MG63 (cell line): ENCODE measurements around the gene RPH3AL. TPM values are rescaled to one million over a fixed set of nuclear protein-coding genes. Genes with fewer than 3 reads are reported as not detected.
"Not testable (repeated sequence)": the region's sequence is repeated elsewhere in the genome, so short reads cannot be mapped to it uniquely, and the experiment has no call there.

ENCODE experiments used
- DNase-seq: peaks from one replicate; pipeline ENCODE4 v3.0.0-alpha.2; 2020
- H3K27me3 ChIP-seq: fragments of 250-450 bp; sonication (Bioruptor Pico); 2 replicates; pipeline ENCODE4 v1.5.1; 2020; ENCODE audit warnings: mild to moderate bottlenecking, moderate library complexity
- H3K36me3 ChIP-seq: fragments of 250-450 bp; sonication (Bioruptor Pico); 2 replicates; pipeline ENCODE4 v1.5.1; 2020; ENCODE audit warnings: mild to moderate bottlenecking, moderate library complexity
- H3K4me3 ChIP-seq: fragments of 250-450 bp; sonication (Bioruptor Pico); 2 replicates; pipeline ENCODE4 v1.5.1; 2020; ENCODE audit warnings: mild to moderate bottlenecking, moderate library complexity
- H3K9me3 ChIP-seq: fragments of 250-450 bp; sonication (Bioruptor Pico); 2 replicates; pipeline ENCODE4 v1.5.1; 2020; ENCODE audit warnings: mild to moderate bottlenecking, moderate library complexity
- total RNA-seq: library from RNA; depleted of rRNA; stranded (reverse); fragments of >200 nt; shearing (Covaris generic); gene quantifications from 2 replicates; pipeline ENCODE4 v1.2.3, GENCODE V29; 2014; ENCODE audit warnings: low replicate concordance

The RPH3AL gene
- total RNA-seq, 1 experiment from 2014 or later = 2.3 TPM

- Histone ChIP-seq H3K9me3 (no peaks in the 10 kb centered on the region), H3K36me3 (no peaks in the 10 kb centered on the region), H3K4me3 (no peak overlapping the region), H3K27me3 (no peaks in the 10 kb centered on the region)
- no peak for DNase-seq
These were observed 116.6 kb downstream of the RPH3AL start for GRCh38 chr17:235831-236640.

DNA sequence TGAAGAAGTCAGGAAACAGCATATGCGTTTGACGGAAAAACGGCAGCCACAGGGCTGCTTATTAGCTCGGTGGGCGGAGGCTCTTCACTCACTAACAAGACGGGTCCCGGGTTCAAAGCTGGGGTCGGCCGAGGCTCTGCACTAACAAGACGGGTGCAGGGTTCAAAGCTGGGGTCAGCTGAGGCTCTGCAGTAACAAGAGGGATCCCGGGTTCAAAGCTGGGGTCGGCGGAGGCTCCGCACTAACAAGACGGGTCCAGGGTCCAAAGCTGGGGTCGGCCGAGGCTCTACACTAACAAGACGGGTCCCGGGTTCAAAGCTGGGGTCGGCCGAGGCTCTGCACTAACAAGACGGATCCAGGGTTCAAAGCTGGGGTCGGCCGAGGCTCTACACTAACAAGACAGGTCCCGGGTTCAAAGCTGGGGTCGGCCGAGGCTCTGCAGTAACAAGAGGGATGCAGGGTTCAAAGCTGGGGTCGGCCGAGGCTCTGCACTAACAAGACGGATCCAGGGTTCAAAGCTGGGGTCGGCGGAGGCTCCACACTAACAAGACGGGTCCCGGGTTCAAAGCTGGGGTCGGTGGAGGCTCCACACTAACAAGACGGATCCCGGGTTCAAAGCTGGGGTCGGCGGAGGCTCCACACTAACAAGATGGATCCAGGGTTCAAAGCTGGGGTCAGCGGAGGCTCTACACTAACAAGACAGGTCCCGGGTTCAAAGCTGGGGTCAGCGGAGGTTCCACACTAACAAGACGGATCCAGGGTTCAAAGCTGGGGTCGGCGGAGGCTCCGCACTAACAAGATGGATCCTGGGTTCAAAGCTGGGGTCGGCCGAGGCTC, 117.4 kb downstream of the RPH3AL start:
- not testable (repeated sequence) for H3K4me3 ChIP-seq, H3K9me3 ChIP-seq, H3K36me3 ChIP-seq, H3K27me3 ChIP-seq, DNase-seq

- not testable (repeated sequence) for DNase-seq, H3K36me3 ChIP-seq, H3K27me3 ChIP-seq, H3K4me3 ChIP-seq, H3K9me3 ChIP-seq
These were observed 118.2 kb downstream of the RPH3AL start for GRCh38 chr17:234163-234993.

GRCh38 chr17:233473-233941, 119.1 kb downstream of the RPH3AL start:
- Histone ChIP-seq H3K27me3 (no peaks in the 10 kb centered on the region), H3K36me3 (no peaks in the 10 kb centered on the region), H3K9me3 (no peaks in the 10 kb centered on the region), H3K4me3 (no peak overlapping the region)
- DNase-seq = no peak

DNA sequence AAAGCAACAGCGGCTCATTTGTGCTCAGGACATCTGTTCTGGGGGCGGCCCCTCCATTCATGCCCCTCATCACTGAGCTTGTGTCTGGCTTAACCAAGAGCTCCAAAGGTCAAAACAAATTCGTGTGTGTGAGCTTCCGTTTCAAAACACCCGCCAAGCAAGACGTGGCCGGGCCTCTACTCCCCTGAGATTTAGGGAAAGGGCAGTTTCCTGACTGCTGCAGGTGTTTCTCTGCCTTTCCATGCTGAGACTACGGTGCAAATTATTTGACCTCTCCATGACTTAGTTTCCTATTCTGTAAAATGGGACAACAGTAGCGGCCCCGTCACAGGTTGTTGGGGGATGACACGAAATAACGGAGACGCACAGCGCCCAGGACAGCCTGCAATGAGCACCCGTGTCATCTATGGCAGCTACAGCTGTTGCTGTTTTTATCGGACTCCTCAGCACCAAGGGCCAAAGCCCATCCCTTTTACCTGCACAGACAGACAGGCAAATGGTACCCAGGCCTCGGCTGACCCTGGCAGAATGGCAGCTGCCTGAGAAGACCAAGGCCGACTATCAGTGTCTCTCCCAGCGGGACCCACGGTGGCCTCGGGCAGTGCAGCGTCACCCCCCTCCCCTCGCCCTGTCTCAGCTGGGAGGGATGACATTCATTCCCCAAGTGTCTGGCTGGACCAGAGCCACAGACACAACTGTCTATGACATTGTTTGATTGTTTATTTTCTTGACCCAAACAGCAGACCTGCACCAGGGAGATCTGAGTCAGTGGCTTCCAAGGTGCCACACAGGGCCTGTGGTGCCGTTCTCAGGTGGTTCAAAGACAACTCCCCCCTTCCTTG, 120.4 kb downstream of the RPH3AL start:
- H3K27me3 ChIP-seq = no peaks in the 10 kb centered on the region
- no peaks in the 10 kb centered on the region for H3K36me3 ChIP-seq
- no peak for DNase-seq
- no peaks in the 10 kb centered on the region for H3K9me3 ChIP-seq
- no peak overlapping the region for H3K4me3 ChIP-seq

DNA sequence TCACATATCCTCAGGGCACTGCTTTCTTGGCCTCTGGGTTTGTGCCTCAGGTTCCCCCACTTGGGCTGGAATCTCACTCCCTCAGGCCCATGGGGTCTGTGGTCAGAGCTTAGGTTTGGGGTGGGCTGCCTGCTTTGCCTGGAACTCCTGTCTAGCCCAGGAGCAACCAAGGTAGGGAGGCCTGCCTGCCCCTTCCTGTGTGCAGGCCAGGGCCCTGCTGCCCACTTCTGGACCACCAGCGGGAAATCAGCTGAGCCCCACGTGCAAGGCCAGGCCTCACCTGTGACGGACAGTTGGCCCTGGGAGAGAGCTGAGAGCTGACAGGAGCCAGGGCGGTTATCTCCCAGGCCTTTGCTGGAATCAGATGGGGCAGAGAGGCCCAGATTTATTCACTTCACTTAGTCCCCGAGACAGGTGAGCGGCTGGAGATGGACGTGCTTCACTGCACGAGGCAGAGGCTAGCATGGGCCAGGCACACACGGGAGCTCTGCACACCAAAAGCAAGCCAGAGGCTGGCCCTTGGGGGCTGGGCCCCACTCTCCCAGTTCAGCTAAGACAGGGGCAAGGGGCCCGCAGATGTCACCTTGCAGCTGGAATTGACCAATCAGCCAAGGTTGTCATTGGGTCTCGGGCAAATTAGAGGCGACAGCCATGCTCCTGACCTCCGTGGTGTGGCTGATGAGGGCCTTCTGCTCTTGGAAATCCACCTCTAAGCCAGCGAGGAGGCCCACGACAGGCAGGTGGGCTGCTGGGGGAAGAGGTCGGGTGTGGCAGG, 121.2 kb downstream of the RPH3AL start:
- Histone ChIP-seq H3K27me3 (no peaks in the 10 kb centered on the region), H3K9me3 (no peaks in the 10 kb centered on the region), H3K36me3 (no peaks in the 10 kb centered on the region), H3K4me3 (no peak overlapping the region)
- no peak for DNase-seq

GRCh38 chr17:230395-230770, 122.2 kb downstream of the RPH3AL start:
- Histone ChIP-seq H3K4me3 (no peak overlapping the region), H3K9me3 (no peaks in the 10 kb centered on the region), H3K27me3 (no peaks in the 10 kb centered on the region), H3K36me3 (no peaks in the 10 kb centered on the region)
- no peak for DNase-seq

- DNase-seq = no peak
- no peaks in the 10 kb centered on the region for H3K9me3 ChIP-seq
- no peaks in the 10 kb centered on the region for H3K27me3 ChIP-seq
- H3K36me3 ChIP-seq = no peaks in the 10 kb centered on the region
- no peak overlapping the region for H3K4me3 ChIP-seq
These were observed 122.8 kb downstream of the RPH3AL start for GRCh38 chr17:229709-230394.

GRCh38 chr17:228951-229708, 123.5 kb downstream of the RPH3AL start:
- no peak for DNase-seq

GRCh38 chr17:227946-228615, 124.5 kb downstream of the RPH3AL start:
- DNase-seq = no peak
- no peaks in the 10 kb centered on the region for H3K27me3 ChIP-seq

More at GRCh38 chr17:228951-229708, 123.5 kb downstream of the RPH3AL start:
- Histone ChIP-seq H3K9me3 (no peaks in the 10 kb centered on the region), H3K27me3 (no peaks in the 10 kb centered on the region), H3K4me3 (no peak overlapping the region), H3K36me3 (no peaks in the 10 kb centered on the region)

GRCh38 chr17:227078-227945, 125.3 kb downstream of the RPH3AL start:
- no peak for DNase-seq
- no peaks in the 10 kb centered on the region for H3K27me3 ChIP-seq
- no peaks in the 10 kb centered on the region for H3K36me3 ChIP-seq
- H3K4me3 ChIP-seq = no peak overlapping the region
- no peaks in the 10 kb centered on the region for H3K9me3 ChIP-seq

More at GRCh38 chr17:227946-228615, 124.5 kb downstream of the RPH3AL start:
- no peaks in the 10 kb centered on the region for H3K9me3 ChIP-seq
- H3K4me3 ChIP-seq = no peak overlapping the region
- no peaks in the 10 kb centered on the region for H3K36me3 ChIP-seq

DNA sequence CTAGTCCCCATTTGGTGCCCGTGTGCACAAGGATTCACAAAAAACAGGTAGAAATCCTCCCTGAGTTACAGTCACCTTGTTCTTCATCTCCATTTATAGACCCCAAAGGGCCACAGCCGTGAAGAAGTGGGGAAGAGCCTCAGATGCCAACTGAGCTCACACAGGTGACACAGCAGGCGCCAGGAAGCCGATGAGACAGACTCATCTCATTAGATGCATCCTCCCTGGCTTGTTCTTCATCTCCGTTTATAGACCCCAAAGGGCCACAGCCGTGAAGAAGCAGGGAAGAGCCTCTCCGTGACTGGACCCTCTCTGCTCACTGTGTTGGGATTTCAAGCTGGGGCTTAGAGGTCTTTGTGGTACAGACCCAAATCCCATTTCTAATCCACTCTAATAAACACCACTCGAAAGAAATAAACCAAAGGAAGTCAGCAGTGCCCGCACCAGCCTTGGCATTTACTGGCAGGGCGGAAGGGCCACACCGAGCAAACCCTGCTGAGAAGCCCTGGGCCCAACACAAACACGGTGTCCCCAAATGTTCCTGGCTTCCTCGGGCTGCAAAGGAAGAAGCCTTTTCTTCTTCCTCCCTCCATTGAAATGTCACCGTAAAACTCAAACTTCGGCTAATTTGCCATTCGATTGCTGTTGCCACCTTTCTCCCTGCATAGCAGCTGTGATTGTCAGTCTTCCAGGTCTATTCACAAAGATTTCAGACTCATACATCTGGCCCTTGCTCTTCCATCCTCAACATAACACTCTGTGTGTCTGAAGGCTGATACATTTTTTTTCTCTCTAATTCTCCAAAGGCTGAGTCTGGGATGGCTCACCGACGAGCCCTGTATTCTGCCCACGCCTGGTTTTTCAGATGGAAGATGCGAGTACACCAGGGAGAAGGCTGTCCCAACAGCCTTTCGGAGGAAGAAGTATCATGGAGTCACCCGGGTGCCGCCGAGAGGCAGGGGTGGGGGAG, 126.2 kb downstream of the RPH3AL start:
- Histone ChIP-seq H3K36me3 (no peaks in the 10 kb centered on the region), H3K4me3 (no peak overlapping the region), H3K27me3 (no peaks in the 10 kb centered on the region), H3K9me3 (no peaks in the 10 kb centered on the region)
- no peak for DNase-seq
